ENCODE data around the gene ENAH. TPM values are rescaled to one million over a fixed set of nuclear protein-coding genes. Genes with fewer than 3 reads are reported as not detected.

Gene ENAH
- total RNA-seq, 1 donor from 2014 or later, result 749 TPM

GRCh38 chr1:225447650-225448089 lies 205.3 kb downstream of the ENAH start:
- peak overlapping the region; percentile 50 for H2AFZ ChIP-seq (ENCODE audit: low read depth, low read length)

GRCh38 chr1:225446981-225447615 lies 205.8 kb downstream of the ENAH start:
- DNase-seq (ENCODE audit: low read depth), result no peak
- Histone ChIP-seq H3K4me3 (ENCODE audit: insufficient read depth, low read depth, low read length) (no peak overlapping the region), H4K20me1 (ENCODE audit: insufficient read depth, low read length) (no peaks in the 10 kb centered on the region), H3K4me2 (ENCODE audit: low read length) (no peak overlapping the region), H3K9me3 (ENCODE audit: insufficient read depth, low read depth, low read length) (no peaks in the 10 kb centered on the region), H3K27ac (ENCODE audit: low read depth, low read length) (no peak overlapping the region), H3K4me1 (ENCODE audit: insufficient read depth, low read length) (peaks cover 31% of the 10 kb centered on the region), H3K36me3 (ENCODE audit: insufficient read depth, low read length) (no peaks in the 10 kb centered on the region), H3K79me2 (ENCODE audit: insufficient read depth, low read length) (no peaks in the 10 kb centered on the region), H3K9ac (ENCODE audit: low read length) (peak overlapping the region; percentile 30), H3K27me3 (ENCODE audit: insufficient read depth, low read length) (peaks cover 20% of the 10 kb centered on the region), H2AFZ (ENCODE audit: low read depth, low read length) (no peak overlapping the region)
- no peak for FAIRE-seq
- no peak for TF ChIP-seq CTCF (IDR thresholded peaks at IDR 0.05; ENCODE audit: insufficient read depth, low read depth, low read length)
- no peak for TF ChIP-seq EZH2 (IDR thresholded peaks at IDR 0.05; ENCODE audit: insufficient read depth, low read length)
- H3K27me3 Mint-ChIP-seq (ENCODE audit: low read depth, unreplicated experiment), result peaks cover 20% of the 10 kb centered on the region
- peaks cover 4% of the 10 kb centered on the region for H3K9me3 Mint-ChIP-seq (ENCODE audit: unreplicated experiment)
- peaks cover 2% of the 10 kb centered on the region for H3K4me1 Mint-ChIP-seq (ENCODE audit: low read depth, unreplicated experiment)
- H3K27ac Mint-ChIP-seq (ENCODE audit: unreplicated experiment), result no peak overlapping the region
- H3K36me3 Mint-ChIP-seq (ENCODE audit: low read depth, unreplicated experiment), result no peaks in the 10 kb centered on the region
- no peak overlapping the region for H3K4me3 Mint-ChIP-seq (ENCODE audit: unreplicated experiment)

More at GRCh38 chr1:225447650-225448089, 205.3 kb downstream of the ENAH start:
- Histone ChIP-seq H3K4me2 (ENCODE audit: low read length) (peak overlapping the region; percentile 43), H3K79me2 (ENCODE audit: insufficient read depth, low read length) (no peaks in the 10 kb centered on the region), H3K9ac (ENCODE audit: low read length) (peak overlapping the region; percentile 30), H3K4me3 (ENCODE audit: insufficient read depth, low read depth, low read length) (no peak overlapping the region), H3K4me1 (ENCODE audit: insufficient read depth, low read length) (peaks cover 31% of the 10 kb centered on the region), H3K27me3 (ENCODE audit: insufficient read depth, low read length) (peaks cover 20% of the 10 kb centered on the region), H3K27ac (ENCODE audit: low read depth, low read length) (no peak overlapping the region), H3K9me3 (ENCODE audit: insufficient read depth, low read depth, low read length) (no peaks in the 10 kb centered on the region), H3K36me3 (ENCODE audit: insufficient read depth, low read length) (no peaks in the 10 kb centered on the region), H4K20me1 (ENCODE audit: insufficient read depth, low read length) (no peaks in the 10 kb centered on the region)
- no peak overlapping the region for H3K4me3 Mint-ChIP-seq (ENCODE audit: unreplicated experiment)
- DNase-seq (ENCODE audit: low read depth), result no peak
- H3K4me1 Mint-ChIP-seq (ENCODE audit: low read depth, unreplicated experiment), result peaks cover 2% of the 10 kb centered on the region
- no peak overlapping the region for H3K27ac Mint-ChIP-seq (ENCODE audit: unreplicated experiment)
- TF ChIP-seq EZH2 (IDR thresholded peaks at IDR 0.05; ENCODE audit: insufficient read depth, low read length), result no peak
- peaks cover 20% of the 10 kb centered on the region for H3K27me3 Mint-ChIP-seq (ENCODE audit: low read depth, unreplicated experiment)
- H3K36me3 Mint-ChIP-seq (ENCODE audit: low read depth, unreplicated experiment), result no peaks in the 10 kb centered on the region
- FAIRE-seq, result no peak
- peaks cover 4% of the 10 kb centered on the region for H3K9me3 Mint-ChIP-seq (ENCODE audit: unreplicated experiment)

- H3K9me3 ChIP-seq (ENCODE audit: insufficient read depth, low read depth, low read length), result no peaks in the 10 kb centered on the region
- peaks cover 4% of the 10 kb centered on the region for H3K9me3 Mint-ChIP-seq (ENCODE audit: unreplicated experiment)
- H2AFZ ChIP-seq (ENCODE audit: low read depth, low read length), result no peak overlapping the region
- peaks cover 20% of the 10 kb centered on the region for H3K27me3 Mint-ChIP-seq (ENCODE audit: low read depth, unreplicated experiment)
- no peaks in the 10 kb centered on the region for H4K20me1 ChIP-seq (ENCODE audit: insufficient read depth, low read length)
- no peak overlapping the region for H3K4me3 Mint-ChIP-seq (ENCODE audit: unreplicated experiment)
- H3K27ac ChIP-seq (ENCODE audit: low read depth, low read length), result no peak overlapping the region
- no peak overlapping the region for H3K4me3 ChIP-seq (ENCODE audit: insufficient read depth, low read depth, low read length)
- no peak for TF ChIP-seq CTCF (IDR thresholded peaks at IDR 0.05; ENCODE audit: insufficient read depth, low read depth, low read length)
- TF ChIP-seq EZH2 (IDR thresholded peaks at IDR 0.05; ENCODE audit: insufficient read depth, low read length), result no peak
- no peaks in the 10 kb centered on the region for H3K36me3 Mint-ChIP-seq (ENCODE audit: low read depth, unreplicated experiment)
- no peak overlapping the region for H3K4me2 ChIP-seq (ENCODE audit: low read length)
- H3K4me1 Mint-ChIP-seq (ENCODE audit: low read depth, unreplicated experiment), result peaks cover 2% of the 10 kb centered on the region
- H3K27ac Mint-ChIP-seq (ENCODE audit: unreplicated experiment), result no peak overlapping the region
- peaks cover 31% of the 10 kb centered on the region for H3K4me1 ChIP-seq (ENCODE audit: insufficient read depth, low read length)
- H3K9ac ChIP-seq (ENCODE audit: low read length), result no peak overlapping the region
- no peaks in the 10 kb centered on the region for H3K36me3 ChIP-seq (ENCODE audit: insufficient read depth, low read length)
- H3K27me3 ChIP-seq (ENCODE audit: insufficient read depth, low read length), result peaks cover 20% of the 10 kb centered on the region
- H3K79me2 ChIP-seq (ENCODE audit: insufficient read depth, low read length), result no peaks in the 10 kb centered on the region
- DNase-seq (ENCODE audit: low read depth), result no peak
- no peak for FAIRE-seq
Measured at GRCh38 chr1:225446595-225446960, 206.3 kb downstream of the ENAH start.
